H9 (cell line): ENCODE results near the gene GAS1. TPM values are rescaled to one million over a fixed set of nuclear protein-coding genes. Genes with fewer than 3 reads are reported as not detected.

ENCODE experiments used
- DNase-seq: peaks from one replicate; pipeline ENCODE4 v3.0.0-alpha.2; 2017
- H2AFZ ChIP-seq: one replicate; pipeline ENCODE4 v1.6.1; 2013; ENCODE audit warnings: mild to moderate bottlenecking, low read length, control low read depth, moderate library complexity
- H2AK5ac ChIP-seq: 2 replicates; pipeline ENCODE4 v1.6.1; 2013; ENCODE audit warnings: low read length, control low read depth, mixed read lengths; ENCODE audit not compliant: insufficient read length
- H2BK120ac ChIP-seq: one replicate; pipeline ENCODE4 v1.6.1; 2013; ENCODE audit warnings: low read depth, mild to moderate bottlenecking, low read length, control low read depth, inconsistent platforms; ENCODE audit not compliant: poor library complexity, severe bottlenecking
- H2BK12ac ChIP-seq: 2 replicates; pipeline ENCODE4 v1.6.1; 2013; ENCODE audit warnings: low read length, control low read depth, mixed read lengths, low read depth; ENCODE audit not compliant: insufficient read length
- H2BK15ac ChIP-seq: 2 replicates; pipeline ENCODE4 v1.6.1; 2013; ENCODE audit warnings: low read depth, low read length, control low read depth
- H2BK20ac ChIP-seq: one replicate; pipeline ENCODE4 v1.6.1; 2013; ENCODE audit warnings: low read depth, mild to moderate bottlenecking, low read length, control low read depth, inconsistent platforms; ENCODE audit not compliant: poor library complexity, severe bottlenecking
- H2BK5ac ChIP-seq: 2 replicates; pipeline ENCODE4 v1.6.1; 2013; ENCODE audit warnings: low read length, control low read depth, mixed read lengths; ENCODE audit not compliant: insufficient read length
- H3K14ac ChIP-seq: 2 replicates; pipeline ENCODE4 v1.6.1; 2013; ENCODE audit warnings: low read length, control low read depth; ENCODE audit not compliant: insufficient read depth
- H3K18ac ChIP-seq: 2 replicates; pipeline ENCODE4 v1.6.1; 2013; ENCODE audit warnings: low read depth, mild to moderate bottlenecking, mixed read lengths, low read length, control low read depth; ENCODE audit not compliant: insufficient read length
- H3K23ac ChIP-seq: 2 replicates; pipeline ENCODE4 v1.6.1; 2013; ENCODE audit warnings: low read length, control low read depth, mixed read lengths, low read depth; ENCODE audit not compliant: insufficient read length
- H3K23me2 ChIP-seq: 2 replicates; pipeline ENCODE4 v1.6.1; 2013; ENCODE audit warnings: low read depth, mild to moderate bottlenecking, mixed read lengths, low read length, control low read depth; ENCODE audit not compliant: insufficient read length, poor library complexity, severe bottlenecking
- H3K27ac ChIP-seq: 2 replicates; pipeline ENCODE4 v1.5.1; 2013; ENCODE audit warnings: low read length, control low read depth, mixed read lengths, low read depth; ENCODE audit not compliant: insufficient read length
- H3K27me3 ChIP-seq: 2 replicates; pipeline ENCODE4 v1.6.1; 2013; ENCODE audit warnings: low read length, control low read depth, inconsistent platforms; ENCODE audit not compliant: insufficient read depth
- H3K4ac ChIP-seq: 2 replicates; pipeline ENCODE4 v1.6.1; 2013; ENCODE audit warnings: low read depth, mild to moderate bottlenecking, control low read depth, inconsistent platforms, low read length, moderate library complexity
- H3K4me1 ChIP-seq: 2 replicates; pipeline ENCODE4 v1.6.1; 2013; ENCODE audit warnings: low read length, control low read depth, inconsistent platforms; ENCODE audit not compliant: insufficient read depth
- H3K4me2 ChIP-seq: 2 replicates; pipeline ENCODE4 v1.6.1; 2013; ENCODE audit warnings: low read length, control low read depth, mixed read lengths; ENCODE audit not compliant: insufficient read length, insufficient read depth
- H3K56ac ChIP-seq: 2 replicates; pipeline ENCODE4 v1.6.1; 2013; ENCODE audit warnings: low read depth, mild to moderate bottlenecking, mixed read lengths, low read length, control low read depth; ENCODE audit not compliant: insufficient read length
- H3K79me1 ChIP-seq: 2 replicates; pipeline ENCODE4 v1.6.1; 2013; ENCODE audit warnings: low read depth, mild to moderate bottlenecking, moderate library complexity, low read length, control low read depth, inconsistent platforms; ENCODE audit not compliant: insufficient read depth, poor library complexity, severe bottlenecking
- H3K79me2 ChIP-seq: 2 replicates; pipeline ENCODE4 v1.6.1; 2013; ENCODE audit warnings: low read length, control low read depth, inconsistent platforms; ENCODE audit not compliant: insufficient read depth
- H3K9ac ChIP-seq: 2 replicates; pipeline ENCODE4 v1.6.1; 2013; ENCODE audit warnings: low read length, control low read depth, mixed read lengths; ENCODE audit not compliant: insufficient read length; ENCODE audit errors: extremely low read depth
- H3K9me3 ChIP-seq: one replicate; pipeline ENCODE4 v1.6.1; 2013; ENCODE audit warnings: low read depth, low read length, inconsistent platforms; ENCODE audit not compliant: control insufficient read depth
- H3T11ph ChIP-seq: one replicate; pipeline ENCODE4 v1.6.1; 2013; ENCODE audit warnings: mild to moderate bottlenecking, low read length, control low read depth, inconsistent platforms
- H4K20me1 ChIP-seq: one replicate; pipeline ENCODE4 v1.6.1; 2013; ENCODE audit not compliant: control insufficient read depth, insufficient read length, insufficient read depth
- H4K5ac ChIP-seq: 2 replicates; pipeline ENCODE4 v1.6.1; 2013; ENCODE audit warnings: low read depth, mild to moderate bottlenecking, mixed read lengths, low read length, control low read depth; ENCODE audit not compliant: insufficient read length
- H4K8ac ChIP-seq: replicated peaks from 2 replicates; pipeline ENCODE4 v1.6.1; 2013; ENCODE audit warnings: low read length, control low read depth, mixed read lengths, low read depth; ENCODE audit not compliant: insufficient read length
- H4K91ac ChIP-seq: 2 replicates; pipeline ENCODE4 v1.6.1; 2013; ENCODE audit warnings: low read depth, mild to moderate bottlenecking, moderate library complexity, mixed read lengths, low read length, control low read depth; ENCODE audit not compliant: insufficient read length
- H3K27ac Mint-ChIP-seq, 3 experiments: 2 replicates in 2 of 3; 3 replicates in 1 of 3; pipeline ENCODE4 v1.8.0; 2020 to 2021; ENCODE audit warnings: mixed read lengths in 3 of 3, mild to moderate bottlenecking in 1 of 3, moderate library complexity in 1 of 3
- H3K27me3 Mint-ChIP-seq: 2 replicates; pipeline ENCODE4 v1.8.0; 2021; ENCODE audit warnings: low read depth, mild to moderate bottlenecking, moderate library complexity, mixed read lengths
- H3K36me3 Mint-ChIP-seq, 3 experiments: 2 replicates in 2 of 3; 3 replicates in 1 of 3; pipeline ENCODE4 v1.8.0; 2020 to 2021; ENCODE audit warnings: low read depth in 3 of 3, mixed read lengths in 3 of 3; ENCODE audit not compliant: insufficient read depth in 1 of 3
- H3K4me1 Mint-ChIP-seq, 2 experiments: 2 replicates each; pipeline ENCODE4 v1.8.0; 2020; ENCODE audit warnings: mixed read lengths in 2 of 2
- H3K4me3 Mint-ChIP-seq, 2 experiments: 2 replicates in 1 of 2; 3 replicates in 1 of 2; pipeline ENCODE4 v1.8.0; 2020 to 2021; ENCODE audit warnings: mild to moderate bottlenecking in 2 of 2, mixed read lengths in 2 of 2, moderate library complexity in 1 of 2
- H3K9me3 Mint-ChIP-seq, 2 experiments: 2 replicates in 1 of 2; 3 replicates in 1 of 2; pipeline ENCODE4 v1.8.0; 2020; ENCODE audit warnings: mild to moderate bottlenecking in 2 of 2, mixed read lengths in 2 of 2, moderate library complexity in 1 of 2
- WGBS: extraction: QIAGEN DNeasy Blood & Tissue Kit; methylation state at CpG from one replicate; pipeline ENCODE4 v1.1.7; 2013; ENCODE audit warnings: missing lambda C conversion rate, low lambda C conversion rate, mixed read lengths; ENCODE audit not compliant: insufficient read length; ENCODE audit errors: extremely low coverage; 5-methylcytosine and 5-hydroxymethylcytosine counted together
- total RNA-seq: library from RNA; stranded (reverse); gene quantifications from 2 replicates; pipeline ENCODE4 v1.2.1, GENCODE V29; 2021
- TF ChIP-seq, protein P1 (sequence below): fragments of 200-600 bp; sonication (generic); conservative IDR thresholded peaks from 3 replicates; pipeline ENCODE4 v1.8.0; 2021; ENCODE audit warnings: antibody characterized with exemption, mild to moderate bottlenecking

GAS1 gene
- total RNA-seq, 1 experiment from 2014 or later, result 2.3 TPM

DNA sequence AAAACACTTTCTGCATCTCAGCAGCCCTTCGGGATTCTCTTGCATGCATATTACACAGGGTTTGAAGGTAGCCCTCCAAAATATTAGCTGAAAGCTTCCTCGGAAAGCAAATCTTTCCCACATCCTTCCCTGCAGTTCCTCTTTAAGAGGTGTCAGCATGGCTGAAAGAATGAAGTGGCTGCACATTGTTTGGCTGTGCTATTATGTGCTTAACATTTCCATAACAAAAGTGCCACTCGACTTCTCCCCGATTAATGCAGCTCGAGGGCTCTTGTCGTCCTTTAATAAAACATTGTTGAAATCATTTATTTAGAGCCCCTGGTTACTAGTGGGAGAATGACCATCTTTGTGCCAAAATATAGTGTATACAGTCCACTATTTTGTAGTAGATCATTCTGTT is 6.5 kb downstream of the GAS1 start:
- Histone ChIP-seq H2BK5ac (no peak overlapping the region), H3K27ac (no peak overlapping the region), H4K20me1 (no peaks in the 10 kb centered on the region), H2AFZ (no peak overlapping the region), H4K91ac (no peak overlapping the region), H3K79me1 (no peaks in the 10 kb centered on the region), H3K4ac (no peak overlapping the region), H2BK12ac (no peak overlapping the region), H2AK5ac (no peak overlapping the region), H2BK120ac (no peak overlapping the region), H2BK20ac (no peak overlapping the region), H3K27me3 (peaks cover 20% of the 10 kb centered on the region; the same call in 1 of the 2 replicates), H3K9me3 (no peaks in the 10 kb centered on the region), H3K4me2 (peak overlapping the region; percentile 51), H3K9ac (no peak overlapping the region), H3T11ph (no peak overlapping the region), H4K5ac (no peak overlapping the region), H4K8ac (no peak overlapping the region), H3K23ac (no peak overlapping the region), H3K79me2 (no peaks in the 10 kb centered on the region), H3K14ac (no peak overlapping the region), H3K4me1 (peaks cover 9% of the 10 kb centered on the region; the same call in 1 of the 2 replicates), H3K23me2 (peaks cover 6% of the 10 kb centered on the region), H2BK15ac (no peak overlapping the region), H3K56ac (no peak overlapping the region), H3K18ac (no peak overlapping the region)
- DNase-seq, result no peak
- Mint-ChIP-seq H3K27ac (peak overlapping the region in 1 of 3 experiments; percentile 67; a peak in 1 of 7 replicates), H3K4me1 (peaks cover 56 to 60% of the 10 kb centered on the region in 2 experiments), H3K4me3 (peak overlapping the region in 1 of 2 experiments; percentile 55; a peak in 2 of 5 replicates), H3K36me3 (no peaks in the 10 kb centered on the region; a peak in 1 of 7 replicates), H3K9me3 (peaks cover 0 to 2% of the 10 kb centered on the region in 2 experiments; a peak in 2 of 5 replicates), H3K27me3 (peaks cover 69% of the 10 kb centered on the region)
- TF ChIP-seq, protein P1, sequence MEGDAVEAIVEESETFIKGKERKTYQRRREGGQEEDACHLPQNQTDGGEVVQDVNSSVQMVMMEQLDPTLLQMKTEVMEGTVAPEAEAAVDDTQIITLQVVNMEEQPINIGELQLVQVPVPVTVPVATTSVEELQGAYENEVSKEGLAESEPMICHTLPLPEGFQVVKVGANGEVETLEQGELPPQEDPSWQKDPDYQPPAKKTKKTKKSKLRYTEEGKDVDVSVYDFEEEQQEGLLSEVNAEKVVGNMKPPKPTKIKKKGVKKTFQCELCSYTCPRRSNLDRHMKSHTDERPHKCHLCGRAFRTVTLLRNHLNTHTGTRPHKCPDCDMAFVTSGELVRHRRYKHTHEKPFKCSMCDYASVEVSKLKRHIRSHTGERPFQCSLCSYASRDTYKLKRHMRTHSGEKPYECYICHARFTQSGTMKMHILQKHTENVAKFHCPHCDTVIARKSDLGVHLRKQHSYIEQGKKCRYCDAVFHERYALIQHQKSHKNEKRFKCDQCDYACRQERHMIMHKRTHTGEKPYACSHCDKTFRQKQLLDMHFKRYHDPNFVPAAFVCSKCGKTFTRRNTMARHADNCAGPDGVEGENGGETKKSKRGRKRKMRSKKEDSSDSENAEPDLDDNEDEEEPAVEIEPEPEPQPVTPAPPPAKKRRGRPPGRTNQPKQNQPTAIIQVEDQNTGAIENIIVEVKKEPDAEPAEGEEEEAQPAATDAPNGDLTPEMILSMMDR, result no peak
- WGBS, result no CpG with 5 or more reads among the region's 6 CpGs
